Heart right ventricle (tissue), 16 donors: Measurements from ENCODE around the gene MTCL1. TPM values are rescaled to one million over a fixed set of nuclear protein-coding genes. Genes with fewer than 3 reads are reported as not detected.

Experiments used
- ATAC-seq, 8 donors: fragments of 200-7000 bp; cut with Tn5 transposase; one replicate each; pipeline ENCODE4 v1.9.1; 2020; ENCODE audit warnings: mild to moderate bottlenecking in 8 of 8, moderate library complexity in 8 of 8, moderate number of reproducible peaks in 1 of 8
- DNase-seq, 2 donors: peaks; one replicate each; pipeline ENCODE4 v3.0.0-alpha.2; 2020
- H3K27ac ChIP-seq, 10 donors: fragments of 200-600 bp; sonication (generic) in 2 of 10; one replicate each; pipeline versions ENCODE4 v1.5.0 to v1.8.0; 2020 to 2022; ENCODE audit warnings: mild to moderate bottlenecking in 3 of 10
- H3K27me3 ChIP-seq, 7 donors: fragments of 200-600 bp; one replicate each; pipeline ENCODE4 v1.8.0; 2021 to 2022; ENCODE audit warnings: mild to moderate bottlenecking in 2 of 7
- H3K36me3 ChIP-seq, 9 donors: fragments of 200-600 bp; sonication (generic) in 1 of 9; one replicate each; pipeline versions ENCODE4 v1.5.0 to v1.8.0; 2020 to 2022; ENCODE audit warnings: mild to moderate bottlenecking in 2 of 9
- H3K4me1 ChIP-seq, 9 donors: fragments of 200-600 bp; sonication (generic) in 1 of 9; one replicate each; pipeline versions ENCODE4 v1.5.0 to v1.8.0; 2020 to 2022; ENCODE audit warnings: mild to moderate bottlenecking in 4 of 9
- H3K4me3 ChIP-seq, 10 donors: fragments of 200-600 bp; sonication (generic) in 2 of 10; one replicate each; pipeline versions ENCODE4 v1.5.0 to v1.8.0; 2020 to 2022; ENCODE audit warnings: mild to moderate bottlenecking in 7 of 10, moderate library complexity in 2 of 10
- H3K9me3 ChIP-seq, 11 donors: fragments of 200-600 bp in 10 of 11; sonication (generic) in 2 of 11; one replicate each; pipeline versions ENCODE4 v1.5.0 to v1.8.0; 2013 to 2022; ENCODE audit warnings: mild to moderate bottlenecking in 2 of 11, control low read depth in 1 of 11, moderate library complexity in 1 of 11
- CTCF ChIP-seq, 9 donors: fragments of 200-600 bp; sonication (generic) in 2 of 9; IDR thresholded peaks; one replicate each; pipeline versions ENCODE4 v1.5.0 to v1.8.0; 2021 to 2022; ENCODE audit warnings: antibody characterized with exemption in 9 of 9, mild to moderate bottlenecking in 5 of 9, moderate library complexity in 1 of 9
- WGBS, 2 donors: extraction: QIAGEN DNeasy Blood & Tissue Kit; methylation state at CpG; one replicate each; pipeline ENCODE4 v1.1.7; 2013; ENCODE audit warnings: inconsistent platforms in 1 of 2; 5-methylcytosine and 5-hydroxymethylcytosine counted together
- intact Hi-C, 10 donors: fragments of 100-400 bp; cut with DNase I; formaldehyde crosslinking; loops; one replicate each; pipeline versions ENCODE4 v1.11.1 to v1.14.2; 2022
- polyA plus RNA-seq, 2 donors: library from polyadenylated mRNA; stranded (reverse); fragments of 200-250 nt; gene quantifications; one replicate each; pipeline ENCODE4 v1.2.3, GENCODE V29; 2013
- total RNA-seq, 10 donors: library from RNA; stranded (reverse); fragmentation: NEBNext Ultra II Directional in 3 of 10; extraction: Animal tissue kit (Norgen Biotek cat#: 25700) in 3 of 10; gene quantifications; one replicate each; pipeline versions ENCODE4 v1.2.1 to v1.2.4, GENCODE V29; 2021 to 2023
- donor health status: Arrhythmogenic right ventricular cardiomyopathy.
- donor health status: ischemic (EF 13 %, LVEDD 7.1; RV severe dilation, severe dysfunction).
- donor health status: healthy with polysubstance abuse.
- donor health status: DM: no; HTN: yes; CAD: no.
- donor health status: DM: no; HTN: no; CAD: no.
- donor health status: ischemic (EF 25% LVEDD 6.9; RV normal size, moderate dysfunction).
- donor health status: ischemic (EF 25% LVEDD 5.7; RV mildly dilated, moderate dysfunction).
- donor health status: healthy.
- donor health status: DM: yes; HTN: yes; CAD: no.
- donor health status: Ischemic cardiomyopathy.
- donor health status: ischemic (EF 35%, LVEDD 5.7; RV mildly dilated, moderate dysfunction).
- donor health status: nonischemic (EF 11% LVEDD 7.7; RV severe dilation, severe dysfunction).
- donor health status: DM: yes; HTN: yes; CAD: no.
- donor health status: PGD.
- donor health status: ischemic (EF 29% LVEDD 5.4; RV normal size, mild dysfunction).
- donor health status: nonischemic (EF 23%, LVEDD 6.1; RV moderate dilation, normal function).

MTCL1 gene
- total and polyA plus RNA-seq, 12 donors, result 1.9 to 17.2 (median 8.8) TPM

GRCh38 chr18:8688216-8688800, 17.0 kb upstream of the MTCL1 start:
- DNase-seq (no peak), ATAC-seq (no peak)
- H3K4me1 ChIP-seq, result no peaks in the 10 kb centered on the region
- H3K9me3 ChIP-seq, result no peaks in the 10 kb centered on the region
- intact Hi-C loops, result no loop called here
- H3K36me3 ChIP-seq, result no peaks in the 10 kb centered on the region
- TF ChIP-seq CTCF (IDR thresholded peaks at IDR 0.05), result no peak
- no peak overlapping the region for H3K27ac ChIP-seq
- whole genome bisulfite sequencing, 2 donors, result 87 to 90% methylated on average over 8 of the region's 8 CpGs
- H3K27me3 ChIP-seq, result peaks cover 0 to 6% (median 0%) of the 10 kb centered on the region in 7 donors
- H3K4me3 ChIP-seq, result no peak overlapping the region

DNA sequence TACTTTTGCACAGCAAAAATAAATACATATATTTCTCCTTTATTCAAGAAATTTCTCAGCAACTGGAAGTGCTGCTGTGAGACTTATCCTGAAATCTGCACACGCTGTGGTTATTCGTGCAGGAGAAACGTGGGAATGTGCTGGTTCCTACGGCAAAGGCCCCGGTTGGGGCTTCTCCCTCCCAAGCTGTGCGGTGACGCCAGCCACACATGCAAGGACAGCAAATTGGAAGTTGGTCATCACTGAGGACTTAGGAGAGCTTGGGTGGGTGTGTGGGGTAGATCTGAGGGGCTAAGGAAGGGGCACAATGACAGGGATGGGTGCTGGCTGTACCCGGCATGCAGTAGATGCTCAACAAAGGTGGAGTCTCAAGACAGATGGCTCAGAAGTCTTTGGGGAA, 16.5 kb upstream of the MTCL1 start:
- Histone ChIP-seq H3K27me3 (peaks cover 0 to 6% (median 0%) of the 10 kb centered on the region in 7 donors), H3K4me3 (no peak overlapping the region), H3K36me3 (no peaks in the 10 kb centered on the region), H3K9me3 (no peaks in the 10 kb centered on the region), H3K27ac (no peak overlapping the region), H3K4me1 (no peaks in the 10 kb centered on the region)
- intact Hi-C loops, result no loop called here
- DNase-seq, result no peak
- TF ChIP-seq CTCF (IDR thresholded peaks at IDR 0.05), result no peak
- WGBS, 2 donors, result 91 to 98% methylated on average over 8 of the region's 8 CpGs
- ATAC-seq, result no peak

DNA sequence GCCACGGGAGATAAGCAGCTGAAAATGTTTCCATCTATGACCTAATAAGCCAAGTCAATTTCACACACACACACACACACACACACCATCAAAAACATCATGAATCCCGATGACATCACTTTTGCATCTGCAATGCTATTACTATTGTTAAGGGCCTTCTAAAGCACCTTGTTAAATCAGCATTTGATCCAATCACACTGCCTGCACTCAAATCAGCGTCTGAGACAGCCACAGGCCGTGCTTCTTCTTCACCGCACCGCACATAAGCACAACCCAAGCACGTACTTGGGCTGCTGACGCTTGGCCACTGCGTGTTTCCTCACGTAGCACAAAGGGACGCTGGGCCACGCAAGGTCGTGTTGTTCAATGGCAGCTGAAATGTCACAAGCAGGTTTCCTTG, 15.8 kb upstream of the MTCL1 start:
- no peak for TF ChIP-seq CTCF (IDR thresholded peaks at IDR 0.05)
- no peak for DNase-seq
- Histone ChIP-seq H3K36me3 (no peaks in the 10 kb centered on the region), H3K9me3 (no peaks in the 10 kb centered on the region), H3K27ac (no peak overlapping the region), H3K27me3 (peaks cover 0 to 6% (median 0%) of the 10 kb centered on the region in 7 donors), H3K4me3 (no peak overlapping the region), H3K4me1 (no peaks in the 10 kb centered on the region)
- intact Hi-C loops, result no loop called here
- WGBS, 2 donors, result 88 to 91% methylated on average over 13 of the region's 13 CpGs
- ATAC-seq, result no peak

DNA sequence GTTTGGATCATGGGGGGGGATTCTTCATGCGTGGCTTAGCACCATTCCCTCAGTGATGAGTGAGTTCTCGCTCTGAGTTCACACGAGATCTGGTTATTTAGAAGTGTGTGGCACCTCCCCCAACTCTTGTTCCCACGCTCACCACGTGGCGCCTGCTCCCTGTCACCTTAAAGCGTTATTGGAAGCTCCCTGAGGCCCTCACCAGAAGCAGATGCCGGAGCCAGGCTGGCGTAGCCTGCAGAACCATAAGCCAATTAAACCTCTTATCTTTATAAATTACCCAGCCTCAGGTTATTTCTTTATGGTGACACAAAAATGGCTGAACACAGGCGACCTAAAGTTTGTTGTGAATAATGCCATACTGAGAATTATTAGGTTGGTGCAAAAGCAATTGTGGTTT, 10.5 kb upstream of the MTCL1 start:
- Histone ChIP-seq H3K27me3 (peaks cover 0 to 9% (median 0%) of the 10 kb centered on the region in 7 donors), H3K9me3 (no peaks in the 10 kb centered on the region), H3K4me1 (no peaks in the 10 kb centered on the region), H3K27ac (no peak overlapping the region), H3K4me3 (no peak overlapping the region), H3K36me3 (no peaks in the 10 kb centered on the region)
- TF ChIP-seq CTCF (IDR thresholded peaks at IDR 0.05), result no peak
- ATAC-seq (no peak), DNase-seq (no peak)
- intact Hi-C loops, result loop anchor here in 5 of 10 donors (5.0 kb wide), 3 partner anchors 287 to 362 kb away; no protein-coding TSS in a partner anchor
- WGBS, 2 donors, result 76 to 81% methylated on average over 10 of the region's 10 CpGs
